Measurements from ENCODE around the gene MAN2B2.

DNA sequence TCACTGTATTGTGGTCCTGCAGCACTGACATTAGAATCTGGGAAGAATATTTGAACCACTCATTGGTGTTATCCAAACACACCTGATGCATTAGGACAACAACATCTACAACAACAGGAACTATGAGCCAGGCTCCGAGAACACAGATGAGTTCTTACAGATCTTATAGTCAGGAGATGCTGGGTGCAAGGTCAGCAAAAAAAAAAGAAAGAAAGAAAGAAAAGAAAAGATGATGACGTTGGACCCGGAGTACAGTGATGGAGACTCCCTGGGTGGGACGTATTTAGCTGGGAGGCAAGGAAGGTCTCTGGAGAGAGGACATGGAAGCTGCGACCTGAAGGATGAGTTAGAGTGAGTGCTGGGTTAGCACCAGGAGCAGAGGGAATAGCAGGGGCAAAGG is 17.8 kb upstream of the MAN2B2 start:
- peak; percentile 44; the same call in 1 of the 2 replicates for TF ChIP-seq MAFK (IDR thresholded peaks at IDR 0.05; ENCODE audit: low read depth, low read length)
- no peak for TF ChIP-seq EP300 (IDR thresholded peaks at IDR 0.05; ENCODE audit: borderline replicate concordance in 1 of 2, low read depth in 2 of 2, low read length in 2 of 2)
- TF ChIP-seq CEBPB (IDR thresholded peaks at IDR 0.05; ENCODE audit: low read depth, low read length) = no peak
- no peak for TF ChIP-seq GABPA (IDR thresholded peaks at IDR 0.05; ENCODE audit: borderline replicate concordance, insufficient read depth, low read length)
- TF ChIP-seq, protein P1, sequence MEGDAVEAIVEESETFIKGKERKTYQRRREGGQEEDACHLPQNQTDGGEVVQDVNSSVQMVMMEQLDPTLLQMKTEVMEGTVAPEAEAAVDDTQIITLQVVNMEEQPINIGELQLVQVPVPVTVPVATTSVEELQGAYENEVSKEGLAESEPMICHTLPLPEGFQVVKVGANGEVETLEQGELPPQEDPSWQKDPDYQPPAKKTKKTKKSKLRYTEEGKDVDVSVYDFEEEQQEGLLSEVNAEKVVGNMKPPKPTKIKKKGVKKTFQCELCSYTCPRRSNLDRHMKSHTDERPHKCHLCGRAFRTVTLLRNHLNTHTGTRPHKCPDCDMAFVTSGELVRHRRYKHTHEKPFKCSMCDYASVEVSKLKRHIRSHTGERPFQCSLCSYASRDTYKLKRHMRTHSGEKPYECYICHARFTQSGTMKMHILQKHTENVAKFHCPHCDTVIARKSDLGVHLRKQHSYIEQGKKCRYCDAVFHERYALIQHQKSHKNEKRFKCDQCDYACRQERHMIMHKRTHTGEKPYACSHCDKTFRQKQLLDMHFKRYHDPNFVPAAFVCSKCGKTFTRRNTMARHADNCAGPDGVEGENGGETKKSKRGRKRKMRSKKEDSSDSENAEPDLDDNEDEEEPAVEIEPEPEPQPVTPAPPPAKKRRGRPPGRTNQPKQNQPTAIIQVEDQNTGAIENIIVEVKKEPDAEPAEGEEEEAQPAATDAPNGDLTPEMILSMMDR (IDR thresholded peaks at IDR 0.05; ENCODE audit: control extremely low read depth in 1 of 3, insufficient read depth in 1 of 3, low read depth in 1 of 3, low read length in 3 of 3) = no peak
- TF ChIP-seq POLR2AphosphoS5 (IDR thresholded peaks at IDR 0.05; ENCODE audit: low read depth, low read length) = no peak
- TF ChIP-seq BCL11A (IDR thresholded peaks at IDR 0.05; ENCODE audit: low read depth in 2 of 2, low read length in 2 of 2) = no peak
- no peak for TF ChIP-seq SP1 (IDR thresholded peaks at IDR 0.05; ENCODE audit: low read depth, low read length)
- TF ChIP-seq JUN (IDR thresholded peaks at IDR 0.05; ENCODE audit: low read depth, low read length) = no peak
- no peak for TF ChIP-seq TCF12 (IDR thresholded peaks at IDR 0.05; ENCODE audit: low read depth, low read length)

Data from H1 (cell line).